Activated T-helper 1 cell treated with anti-CD3 and anti-CD28 coated beads, Interleukin-12 subunit alpha, Interleukin-12 subunit beta, Interleukin-2, Interleukin-4 antibody, amounts not matched to agents 30 ng/mL and 10 ng/mL and 1 ng/mL, durations not matched to agents 14 hours and 24 hours and 36 hours (primary cell): Measurements from ENCODE around the gene SLC9A9. TPM values are rescaled to one million over a fixed set of nuclear protein-coding genes. Genes with fewer than 3 reads are reported as not detected.

ENCODE experiments used
- DNase-seq: peaks from one replicate; pipeline ENCODE4 v3.0.0; 2021; ENCODE audit warnings: low spot score
- H3K27ac Mint-ChIP-seq: one replicate; pipeline ENCODE4 v1.8.0; 2021; ENCODE audit warnings: mild to moderate bottlenecking, mixed read lengths
- H3K27me3 Mint-ChIP-seq: one replicate; pipeline ENCODE4 v1.8.0; 2022; ENCODE audit warnings: mild to moderate bottlenecking, moderate library complexity, mixed read lengths; ENCODE audit not compliant: insufficient read depth
- H3K36me3 Mint-ChIP-seq: one replicate; pipeline ENCODE4 v1.8.0; 2021; ENCODE audit warnings: low read depth, mixed read lengths
- H3K4me1 Mint-ChIP-seq: one replicate; pipeline ENCODE4 v1.8.0; 2021; ENCODE audit warnings: low read depth, mixed read lengths
- H3K4me3 Mint-ChIP-seq: one replicate; pipeline ENCODE4 v1.8.0; 2021; ENCODE audit warnings: mild to moderate bottlenecking, moderate library complexity, mixed read lengths
- H3K9me3 Mint-ChIP-seq: one replicate; pipeline ENCODE4 v1.8.0; 2021; ENCODE audit warnings: mixed read lengths
- intact Hi-C: fragments of 100-400 bp; cut with micrococcal nuclease; formaldehyde crosslinking; loops from one replicate; pipeline ENCODE4 v1.15.1; 2024
- total RNA-seq: library from RNA; stranded (reverse); gene quantifications from 2 replicates; pipeline ENCODE4 v1.2.3, GENCODE V29; 2022

The SLC9A9 gene
- total RNA-seq, 1 donor from 2014 or later, result 0.88 TPM

DNA sequence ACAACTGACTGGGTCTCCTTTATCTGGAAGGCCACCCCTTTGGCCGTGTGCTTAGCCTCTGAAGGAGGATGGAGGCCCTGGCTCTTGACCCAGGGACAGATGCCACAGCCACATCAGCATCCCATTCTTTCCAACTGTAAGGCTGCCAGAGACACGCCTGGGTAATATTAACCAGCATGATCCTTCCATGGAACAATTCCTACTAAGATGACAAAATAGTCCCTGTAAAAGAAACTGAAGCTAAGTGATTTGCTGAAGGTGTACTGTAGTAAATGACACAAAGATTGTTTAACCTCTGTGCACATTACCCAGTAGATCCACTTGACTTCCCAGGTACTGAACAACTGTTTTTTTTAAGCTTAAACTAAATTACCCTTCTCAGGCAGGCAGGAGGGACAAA lies 352.7 kb downstream of the SLC9A9 start:
- Mint-ChIP-seq H3K27me3 (no peaks in the 10 kb centered on the region), H3K27ac (no peak overlapping the region), H3K36me3 (no peaks in the 10 kb centered on the region), H3K4me3 (no peak overlapping the region), H3K4me1 (no peaks in the 10 kb centered on the region), H3K9me3 (no peaks in the 10 kb centered on the region)
- DNase-seq, result no peak
- intact Hi-C loops, result no loop called here

DNA sequence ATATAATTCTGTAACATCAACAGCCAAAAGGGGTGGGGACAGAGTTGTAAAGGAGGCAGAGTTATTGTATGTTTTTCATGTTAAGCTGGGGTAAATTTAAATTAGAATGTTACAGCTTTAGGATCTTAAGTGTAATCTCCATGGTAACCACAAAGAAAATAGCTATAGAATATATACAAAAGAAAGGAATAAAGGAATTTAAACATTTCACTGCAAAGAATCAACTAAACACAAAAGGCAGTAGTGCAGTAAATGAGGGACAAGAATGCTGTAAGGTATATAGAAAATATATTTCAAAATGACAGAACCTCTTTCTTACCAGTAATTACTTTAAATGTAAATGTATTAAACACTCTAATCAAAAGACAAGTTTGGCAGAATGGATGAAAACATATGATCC lies 361.7 kb downstream of the SLC9A9 start:
- no peaks in the 10 kb centered on the region for H3K9me3 Mint-ChIP-seq
- no peaks in the 10 kb centered on the region for H3K27me3 Mint-ChIP-seq
- no peaks in the 10 kb centered on the region for H3K36me3 Mint-ChIP-seq
- DNase-seq, result no peak
- no peaks in the 10 kb centered on the region for H3K4me1 Mint-ChIP-seq
- no peak overlapping the region for H3K27ac Mint-ChIP-seq
- intact Hi-C loops, result no loop called here
- no peak overlapping the region for H3K4me3 Mint-ChIP-seq

DNA sequence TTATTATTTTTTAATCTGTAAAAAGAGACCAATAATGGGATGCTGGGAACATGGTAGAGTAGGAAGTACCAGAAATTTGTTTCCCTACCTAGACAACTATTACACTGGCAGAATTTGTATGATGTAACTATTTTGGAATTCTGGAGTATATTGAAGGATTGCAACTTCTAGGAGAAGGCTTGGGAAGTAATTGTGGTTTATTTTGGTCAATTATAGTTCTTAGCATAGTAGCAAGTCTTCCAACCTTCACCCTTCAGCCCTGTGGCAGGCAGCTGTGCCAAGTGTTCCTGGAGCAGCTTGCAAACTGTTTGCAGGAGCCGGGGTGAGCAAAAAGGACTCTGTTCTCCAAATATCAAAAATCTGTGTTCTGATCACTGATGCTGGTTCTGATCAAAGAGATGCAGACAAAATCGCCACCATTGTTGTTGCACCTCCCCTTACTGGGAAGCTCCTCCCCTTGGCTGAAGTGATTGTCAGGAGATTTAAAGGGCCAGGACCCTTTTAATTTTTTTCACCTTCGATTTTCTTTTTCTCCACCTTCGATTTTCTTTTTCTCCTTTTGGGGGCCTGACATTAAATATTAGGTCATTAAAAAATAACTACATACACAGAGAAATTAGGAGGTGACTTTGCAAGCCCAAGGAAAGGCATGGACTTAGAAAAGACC lies 363.3 kb downstream of the SLC9A9 start:
- DNase-seq, result no peak
- H3K4me1 Mint-ChIP-seq, result no peaks in the 10 kb centered on the region
- H3K4me3 Mint-ChIP-seq, result no peak overlapping the region
- H3K36me3 Mint-ChIP-seq, result no peaks in the 10 kb centered on the region
- intact Hi-C loops, result no loop called here
- H3K27me3 Mint-ChIP-seq, result no peaks in the 10 kb centered on the region
- H3K27ac Mint-ChIP-seq, result no peak overlapping the region
- H3K9me3 Mint-ChIP-seq, result no peaks in the 10 kb centered on the region

DNA sequence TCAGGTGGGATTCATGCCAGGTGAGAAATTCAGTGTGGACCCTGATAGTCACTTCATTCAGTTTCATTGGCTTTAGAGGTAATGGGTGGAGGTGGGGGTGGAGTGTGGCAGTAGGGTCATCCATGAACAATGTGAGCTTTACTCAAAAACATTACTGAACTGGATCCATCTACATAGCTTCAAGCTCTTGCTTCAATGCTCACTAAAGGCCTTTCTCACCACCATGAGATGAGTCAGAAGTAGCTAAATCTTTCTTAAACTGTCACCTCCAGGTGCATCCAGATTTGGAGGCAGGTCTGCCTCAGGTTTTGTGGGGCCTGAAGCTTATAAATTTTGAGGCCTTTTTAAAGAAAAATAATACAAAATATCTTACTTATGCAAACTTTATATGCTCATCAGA lies 365.1 kb downstream of the SLC9A9 start:
- Mint-ChIP-seq H3K27ac (no peak overlapping the region), H3K27me3 (no peaks in the 10 kb centered on the region), H3K4me3 (no peak overlapping the region), H3K4me1 (no peaks in the 10 kb centered on the region), H3K9me3 (no peaks in the 10 kb centered on the region), H3K36me3 (no peaks in the 10 kb centered on the region)
- intact Hi-C loops, result no loop called here
- no peak for DNase-seq

DNA sequence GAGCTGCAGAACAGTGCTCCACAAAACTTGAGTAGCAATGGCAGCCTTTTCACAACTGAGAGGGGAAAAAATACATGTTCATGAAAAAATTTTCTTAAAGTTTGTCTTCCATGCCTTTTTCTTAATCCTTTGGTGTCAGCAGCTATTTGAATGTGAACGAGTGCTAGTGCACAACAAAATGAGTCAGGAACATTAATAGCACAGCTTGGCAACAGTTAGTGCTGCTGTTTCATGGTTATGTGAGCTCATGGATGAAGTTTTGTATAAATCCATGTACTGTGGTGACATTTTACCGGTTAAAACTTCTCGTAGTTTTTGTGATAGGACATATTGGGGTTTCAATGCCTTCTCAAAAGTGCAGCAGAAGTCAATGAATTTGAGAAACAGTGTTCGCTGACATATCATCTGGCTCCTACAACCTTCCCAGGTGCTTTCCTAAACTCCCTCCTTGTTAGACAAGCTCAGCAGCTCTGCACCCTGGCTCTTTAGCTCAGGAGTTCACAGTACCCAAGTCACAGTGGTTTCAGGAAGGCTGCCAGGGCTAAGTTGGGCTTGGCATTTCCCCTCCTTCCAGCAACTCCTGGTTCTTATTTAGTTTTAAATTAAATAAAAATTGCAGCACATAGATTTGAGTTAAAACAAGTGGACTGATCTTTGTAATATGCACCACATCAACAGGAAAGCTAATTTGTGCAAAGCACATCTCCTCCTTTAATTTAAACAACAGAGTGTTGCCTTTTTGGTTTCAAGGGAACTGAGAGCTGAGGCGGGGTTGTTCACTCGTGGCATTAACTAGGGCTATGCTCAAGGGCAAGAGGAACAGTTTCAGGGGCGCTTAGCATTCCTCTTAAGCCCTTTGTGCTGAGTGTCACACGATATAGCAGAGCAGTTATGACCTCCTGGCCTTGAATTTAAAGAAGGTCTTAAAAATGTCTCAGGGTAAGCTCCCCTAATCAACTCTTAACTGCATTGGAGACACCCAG lies 365.9 kb downstream of the SLC9A9 start:
- no peaks in the 10 kb centered on the region for H3K27me3 Mint-ChIP-seq
- no peaks in the 10 kb centered on the region for H3K9me3 Mint-ChIP-seq
- H3K4me1 Mint-ChIP-seq, result no peaks in the 10 kb centered on the region
- DNase-seq, result no peak
- H3K27ac Mint-ChIP-seq, result no peak overlapping the region
- no peaks in the 10 kb centered on the region for H3K36me3 Mint-ChIP-seq
- intact Hi-C loops, result no loop called here
- H3K4me3 Mint-ChIP-seq, result no peak overlapping the region

DNA sequence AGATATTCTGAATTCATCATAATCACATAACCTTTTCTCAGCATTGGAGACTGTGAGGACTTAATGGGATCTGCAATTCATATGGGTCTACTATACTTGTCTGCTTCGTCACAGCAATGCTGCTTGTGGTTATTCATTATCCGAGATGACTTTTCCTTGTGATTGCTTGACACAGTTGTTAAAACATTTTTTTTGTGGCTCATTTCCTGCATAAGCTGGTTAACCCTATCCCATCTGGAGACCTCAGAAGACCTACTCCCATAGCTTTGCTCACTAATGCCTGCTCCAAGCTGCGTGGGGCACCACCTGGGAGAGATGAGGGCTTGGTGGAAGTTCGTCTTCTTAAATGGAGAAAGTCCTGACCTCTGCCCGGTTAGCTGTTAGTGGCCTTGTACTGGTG lies 367.9 kb downstream of the SLC9A9 start:
- Mint-ChIP-seq H3K27me3 (no peaks in the 10 kb centered on the region), H3K9me3 (no peaks in the 10 kb centered on the region), H3K4me3 (no peak overlapping the region), H3K4me1 (no peaks in the 10 kb centered on the region), H3K36me3 (no peaks in the 10 kb centered on the region), H3K27ac (no peak overlapping the region)
- intact Hi-C loops, result no loop called here
- no peak for DNase-seq

DNA sequence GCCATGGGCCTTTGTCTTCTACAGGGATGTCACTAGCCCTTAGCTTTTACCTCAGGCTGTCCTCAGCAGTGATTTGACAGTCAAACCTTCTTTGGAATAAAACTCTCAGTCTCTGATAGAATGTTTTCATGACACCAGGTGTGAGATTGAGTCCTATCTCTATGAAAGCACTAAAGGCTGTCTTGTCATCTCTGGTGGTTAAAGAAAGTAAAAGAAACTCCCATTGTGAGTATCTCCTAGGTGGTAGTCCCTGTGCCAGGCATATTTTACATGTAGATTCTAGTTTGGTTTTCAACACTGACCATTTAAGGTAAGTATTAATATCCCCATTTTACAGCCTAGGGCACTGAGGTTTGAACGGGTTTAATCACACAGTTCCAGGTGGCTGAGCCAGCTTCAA lies 368.5 kb downstream of the SLC9A9 start:
- Mint-ChIP-seq H3K9me3 (no peaks in the 10 kb centered on the region), H3K36me3 (no peaks in the 10 kb centered on the region)
- DNase-seq, result no peak

DNA sequence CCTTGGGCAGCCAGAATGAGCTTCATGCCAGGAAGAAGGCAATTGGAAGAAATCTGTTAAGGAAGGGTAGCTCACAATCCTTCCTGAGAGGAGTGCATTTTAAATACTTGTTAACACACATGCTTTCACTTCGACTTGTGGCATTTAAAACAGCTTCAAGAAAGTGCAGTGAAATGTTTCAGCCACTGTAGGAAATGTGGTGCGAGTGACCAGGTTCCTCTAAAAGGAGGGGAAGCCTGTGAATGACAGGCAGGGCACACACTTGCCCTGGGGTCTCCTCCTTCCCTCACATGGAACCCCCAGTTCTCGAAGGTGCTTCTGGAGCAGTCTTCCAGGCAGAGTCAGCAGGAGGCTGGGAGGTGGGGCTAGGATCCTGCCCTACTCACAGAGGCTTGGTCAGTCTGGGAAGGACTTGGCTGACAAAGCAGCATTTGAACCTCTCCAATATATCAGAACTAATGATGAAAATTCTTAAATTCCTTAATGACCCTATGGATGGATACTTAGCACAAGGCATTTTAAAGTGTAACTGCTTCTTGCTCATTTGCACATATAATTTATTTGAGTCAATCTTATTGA lies 370.1 kb downstream of the SLC9A9 start:
- intact Hi-C loops, result no loop called here
- Mint-ChIP-seq H3K9me3 (no peaks in the 10 kb centered on the region), H3K4me1 (no peaks in the 10 kb centered on the region), H3K27me3 (no peaks in the 10 kb centered on the region), H3K36me3 (no peaks in the 10 kb centered on the region), H3K4me3 (no peak overlapping the region), H3K27ac (no peak overlapping the region)
- DNase-seq, result no peak

More for the DNA sequence above, 368.5 kb downstream of the SLC9A9 start:
- no peaks in the 10 kb centered on the region for H3K4me1 Mint-ChIP-seq
- H3K4me3 Mint-ChIP-seq, result no peak overlapping the region
- intact Hi-C loops, result no loop called here
- H3K27ac Mint-ChIP-seq, result no peak overlapping the region
- H3K27me3 Mint-ChIP-seq, result no peaks in the 10 kb centered on the region

DNA sequence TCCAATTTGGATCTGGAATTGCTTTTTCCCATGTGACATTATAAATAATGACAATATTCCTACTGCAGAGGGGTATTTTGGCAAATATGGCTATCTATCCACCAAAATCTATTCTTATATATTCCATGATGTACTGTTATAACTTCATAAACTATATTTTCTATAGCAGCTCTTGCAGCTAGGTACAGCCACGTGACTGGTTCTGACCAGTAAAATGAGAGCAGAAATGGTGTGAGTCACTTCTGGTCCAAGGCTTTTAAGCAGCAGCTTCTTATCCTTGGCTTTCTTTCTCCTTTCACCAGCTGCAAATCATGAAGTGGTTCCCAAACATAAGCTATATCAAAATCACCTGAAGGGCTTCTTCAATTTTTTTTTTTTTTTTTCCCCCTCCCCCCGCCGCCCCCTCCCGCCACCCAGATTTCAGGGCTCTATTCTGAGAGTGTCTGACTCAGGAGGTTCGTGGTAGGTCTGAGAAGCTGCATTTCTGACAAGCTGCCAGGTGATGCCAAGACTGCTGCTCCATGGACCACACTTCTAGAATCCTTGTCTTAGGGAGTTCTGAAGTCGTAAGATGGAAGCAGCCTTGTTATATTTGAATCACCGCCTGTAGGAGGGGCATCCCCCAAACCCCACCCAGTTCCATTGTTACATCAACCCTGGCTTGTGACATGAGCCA lies 371.2 kb downstream of the SLC9A9 start:
- H3K4me1 Mint-ChIP-seq, result no peaks in the 10 kb centered on the region
- no peak overlapping the region for H3K27ac Mint-ChIP-seq
- no peaks in the 10 kb centered on the region for H3K36me3 Mint-ChIP-seq
- no peaks in the 10 kb centered on the region for H3K9me3 Mint-ChIP-seq
- intact Hi-C loops, result no loop called here
- H3K27me3 Mint-ChIP-seq, result no peaks in the 10 kb centered on the region
- H3K4me3 Mint-ChIP-seq, result no peak overlapping the region
- no peak for DNase-seq

DNA sequence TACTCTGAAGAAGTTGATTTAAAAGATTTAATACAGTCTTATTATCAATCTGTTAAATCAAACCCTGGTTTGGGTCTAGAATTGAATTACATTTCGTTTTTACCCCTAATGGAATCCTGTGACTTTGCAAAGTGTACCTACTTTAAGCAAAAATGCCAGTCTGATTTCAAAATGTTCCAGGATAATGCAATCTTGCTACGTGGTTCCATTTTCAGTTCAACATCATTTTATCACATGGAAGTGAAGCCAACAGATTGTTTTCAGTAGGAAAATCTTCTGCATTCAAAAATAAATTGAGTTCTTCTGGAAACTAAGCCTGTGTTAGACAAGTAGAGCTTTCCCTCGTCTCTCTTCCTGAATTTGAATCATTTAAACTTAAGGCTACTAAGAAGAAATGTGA lies 372.3 kb downstream of the SLC9A9 start:
- H3K27me3 Mint-ChIP-seq, result no peaks in the 10 kb centered on the region
- no peaks in the 10 kb centered on the region for H3K4me1 Mint-ChIP-seq
- no peak overlapping the region for H3K27ac Mint-ChIP-seq
- DNase-seq, result no peak
- no peaks in the 10 kb centered on the region for H3K9me3 Mint-ChIP-seq
- no peaks in the 10 kb centered on the region for H3K36me3 Mint-ChIP-seq
- H3K4me3 Mint-ChIP-seq, result no peak overlapping the region
- intact Hi-C loops, result no loop called here

DNA sequence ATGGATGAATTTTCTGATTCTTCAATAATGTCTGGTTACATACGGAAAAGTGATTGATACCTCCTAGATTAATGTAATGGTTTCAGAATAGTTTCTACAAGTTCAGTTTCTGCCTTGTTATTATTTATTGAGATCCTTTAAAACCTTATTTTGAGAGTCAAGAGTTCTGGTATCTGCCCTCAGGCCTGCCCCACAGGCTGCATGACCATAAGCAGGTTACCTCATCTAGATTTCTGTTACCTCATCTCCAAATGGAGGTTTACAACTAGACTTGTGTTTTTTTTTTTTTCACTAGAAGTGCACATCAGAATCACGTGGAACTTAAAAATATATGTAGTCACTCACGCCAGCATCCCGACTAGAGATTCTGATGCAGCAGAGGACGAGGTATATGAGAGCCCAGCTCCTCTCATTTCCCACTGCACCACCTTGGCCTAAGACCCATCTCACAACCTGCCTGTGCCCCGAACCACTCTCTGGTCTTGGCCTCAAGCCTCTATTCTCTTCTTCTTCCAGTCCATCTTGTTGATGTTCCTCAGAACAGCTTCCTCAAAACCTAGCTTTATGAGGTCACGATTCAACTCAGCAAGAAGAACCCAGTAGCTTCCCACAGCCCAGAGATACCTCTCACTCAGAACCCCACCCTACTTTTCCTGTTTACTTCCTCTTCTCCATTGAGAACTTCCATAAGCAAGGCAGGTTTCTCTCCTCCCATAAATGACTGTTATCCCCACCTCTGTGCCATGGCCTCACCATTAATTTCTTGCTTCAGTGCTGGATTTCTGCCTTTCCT lies 375.3 kb downstream of the SLC9A9 start:
- no peaks in the 10 kb centered on the region for H3K9me3 Mint-ChIP-seq
- intact Hi-C loops, result no loop called here
- DNase-seq, result no peak
- no peak overlapping the region for H3K4me3 Mint-ChIP-seq
- H3K27me3 Mint-ChIP-seq, result no peaks in the 10 kb centered on the region
- no peak overlapping the region for H3K27ac Mint-ChIP-seq
- H3K36me3 Mint-ChIP-seq, result no peaks in the 10 kb centered on the region
- no peaks in the 10 kb centered on the region for H3K4me1 Mint-ChIP-seq

DNA sequence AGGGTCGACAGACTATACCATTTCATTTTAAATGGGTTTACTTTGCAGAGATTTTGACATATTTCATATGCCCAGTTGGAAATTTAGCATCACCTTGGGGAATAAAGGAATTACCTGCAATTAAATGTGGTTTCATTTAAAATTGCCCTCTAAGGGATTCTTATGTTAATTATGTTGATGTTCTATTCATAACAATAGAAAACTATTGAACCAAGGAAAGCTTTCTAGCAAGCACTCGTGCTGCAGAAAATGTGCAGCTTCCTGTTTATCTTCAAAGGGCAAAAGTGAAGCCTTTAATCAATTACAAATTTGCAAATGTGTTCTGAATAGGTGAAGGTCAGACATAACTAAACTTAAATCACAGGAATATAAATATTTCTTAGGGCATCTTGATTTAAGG lies 376.6 kb downstream of the SLC9A9 start:
- Mint-ChIP-seq H3K36me3 (no peaks in the 10 kb centered on the region), H3K4me3 (no peak overlapping the region), H3K27me3 (no peaks in the 10 kb centered on the region), H3K27ac (no peak overlapping the region), H3K9me3 (no peaks in the 10 kb centered on the region), H3K4me1 (no peaks in the 10 kb centered on the region)
- DNase-seq, result no peak
- intact Hi-C loops, result no loop called here
